HG03469 (cell line): ENCODE measurements around the gene ACTN4.

Experiments used
- ATAC-seq: cut with Tn5 transposase; IDR thresholded peaks from one replicate; pipeline ENCODE4 v1.9.1; 2021; ENCODE audit warnings: mild to moderate bottlenecking, moderate library complexity, moderate number of reproducible peaks; ENCODE audit not compliant: unreplicated experiment

Gene ACTN4

GRCh38 chr19:38693380-38694223, 46.2 kb downstream of the ACTN4 start:
- ATAC-seq: no peak

DNA sequence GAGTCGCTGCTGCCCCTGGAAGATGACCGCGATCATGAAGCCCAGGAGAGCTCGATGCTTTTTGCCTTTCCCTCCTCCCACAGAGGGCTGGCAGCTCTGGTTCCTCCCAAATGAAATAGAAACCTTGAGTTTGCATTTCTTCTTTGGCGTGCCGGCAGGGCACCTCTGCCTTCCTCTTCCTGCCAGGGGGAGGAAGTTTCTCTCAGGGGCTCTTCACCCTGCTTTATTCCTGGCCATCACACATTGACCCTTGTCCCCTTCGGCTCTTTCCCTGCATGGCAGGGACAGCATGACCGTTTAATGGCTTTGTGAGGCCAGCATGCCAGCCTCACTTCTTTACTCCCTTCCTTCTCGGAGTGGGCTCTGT, 47.9 kb downstream of the ACTN4 start:
- ATAC-seq: no peak

DNA sequence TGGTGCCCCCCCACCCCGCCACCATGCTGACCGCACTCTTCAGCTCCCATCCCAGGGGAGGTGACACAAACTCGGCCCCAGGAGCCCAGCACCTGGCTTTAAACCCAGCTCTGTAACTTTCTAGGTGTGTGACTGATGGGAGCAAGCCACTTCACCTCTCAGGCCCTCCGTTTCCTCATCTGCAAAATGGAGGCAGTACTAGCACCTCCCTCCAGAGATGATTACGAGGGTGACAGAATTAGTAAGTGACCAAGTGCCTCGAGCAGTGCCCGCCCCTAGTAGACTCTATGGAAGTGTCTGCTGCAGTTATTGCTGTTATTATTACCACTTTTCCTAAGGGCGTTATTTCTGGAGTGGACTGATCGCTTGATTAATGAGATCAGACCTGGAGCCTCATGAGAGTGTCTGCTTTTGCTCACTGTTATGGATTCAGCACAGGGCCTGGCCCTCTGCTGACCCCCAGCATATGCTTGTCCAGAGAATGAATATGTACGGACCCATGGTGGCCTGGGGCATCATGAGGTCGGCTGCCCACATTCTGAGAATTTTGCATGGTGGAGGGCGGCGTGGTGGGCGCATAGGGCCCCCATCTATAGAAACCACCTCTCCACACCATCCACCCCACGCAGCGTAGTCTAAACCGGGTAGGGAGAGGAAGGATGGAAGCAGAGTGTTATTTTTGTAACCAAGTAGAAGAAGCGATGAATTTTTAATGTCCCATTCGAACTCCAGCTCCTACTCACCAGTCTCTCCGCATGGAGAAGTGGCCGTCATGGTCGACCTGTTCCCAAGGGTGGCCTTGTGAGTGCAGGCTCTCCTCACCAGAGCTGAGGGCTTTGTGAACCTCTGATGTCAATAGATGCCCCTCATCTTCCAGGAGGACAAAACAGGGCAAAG, 48.6 kb downstream of the ACTN4 start:
- ATAC-seq: no peak

GRCh38 chr19:38696729-38697055, 49.2 kb downstream of the ACTN4 start:
- no peak for ATAC-seq

GRCh38 chr19:38697197-38697596, 49.7 kb downstream of the ACTN4 start:
- no peak for ATAC-seq

DNA sequence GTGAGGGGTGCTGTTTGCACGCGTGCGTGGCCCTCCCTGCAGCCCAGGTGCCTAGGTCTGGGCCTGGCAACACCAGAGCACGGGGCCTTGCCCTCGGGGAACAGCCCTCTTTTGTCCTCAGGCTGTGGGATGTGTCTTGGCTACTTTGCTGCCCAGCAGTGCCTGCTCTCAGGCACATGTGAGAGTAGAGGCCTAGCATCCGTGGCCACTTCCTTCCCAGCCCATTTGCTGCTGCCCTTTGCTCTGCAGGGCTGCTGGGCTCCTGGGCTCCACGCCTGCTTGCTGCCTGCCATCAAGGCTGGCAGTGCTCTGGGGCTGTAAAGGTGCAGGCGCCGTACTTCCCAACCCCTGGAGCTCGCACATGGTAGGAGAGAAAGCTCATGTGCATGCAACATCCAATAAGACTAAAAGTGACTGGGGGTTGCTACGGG, 50.2 kb downstream of the ACTN4 start:
- ATAC-seq: no peak

- ATAC-seq: no peak
Measured at GRCh38 chr19:38698225-38699026, 51.0 kb downstream of the ACTN4 start.

DNA sequence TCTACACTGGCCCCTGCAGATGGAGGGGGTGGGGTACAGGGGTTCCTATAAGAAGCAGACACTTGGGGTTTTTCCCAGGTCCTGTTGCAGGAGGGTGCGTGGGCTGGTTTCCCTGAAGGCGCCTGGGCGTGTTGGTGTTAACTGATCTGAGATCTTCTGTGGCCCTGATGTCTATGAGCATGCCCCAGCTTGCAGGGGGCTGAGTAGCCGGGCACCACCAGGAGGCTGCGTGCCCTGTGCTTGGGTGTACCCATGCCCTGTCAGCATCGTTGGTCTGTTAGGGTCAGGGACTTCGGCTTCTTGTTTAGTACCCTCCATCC, 51.5 kb downstream of the ACTN4 start:
- no peak for ATAC-seq

DNA sequence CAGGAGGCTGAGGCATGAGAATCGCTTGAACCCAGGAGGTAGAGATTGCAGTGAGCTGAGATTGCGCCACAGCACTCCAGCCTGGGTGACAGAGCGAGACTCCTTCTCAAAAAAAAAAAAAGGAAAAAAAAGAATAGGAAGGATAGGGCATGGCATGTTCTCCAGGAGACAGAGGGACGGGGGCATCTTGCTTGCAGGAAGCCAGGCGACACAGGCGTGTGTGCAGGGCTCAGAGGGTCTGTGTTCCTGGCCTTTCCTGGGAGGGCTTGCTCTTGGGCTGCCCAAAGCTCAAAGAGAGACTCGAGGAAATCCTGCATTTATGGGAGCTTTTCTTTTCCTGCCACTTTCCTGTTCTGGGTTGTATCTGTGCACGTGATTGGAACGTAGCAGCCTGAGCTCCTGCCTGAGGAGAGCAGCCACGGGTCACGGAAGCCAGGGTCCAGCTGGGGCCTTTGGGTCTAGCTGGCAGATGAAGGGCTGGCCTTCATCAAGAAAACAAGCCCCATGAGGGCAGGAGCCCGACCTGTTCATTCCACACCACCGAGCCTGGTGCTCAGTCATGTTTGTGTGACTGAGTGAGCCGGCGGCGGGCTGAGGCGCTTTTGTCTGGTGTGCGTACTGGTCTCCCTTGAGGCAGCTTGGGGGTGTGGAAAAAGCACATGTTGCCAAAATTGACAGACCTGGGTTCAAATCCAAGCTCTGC, 52.3 kb downstream of the ACTN4 start:
- ATAC-seq: no peak

GRCh38 chr19:38700350-38700901, 53.0 kb downstream of the ACTN4 start:
- no peak for ATAC-seq

- ATAC-seq: no peak
Measured at GRCh38 chr19:38700902-38701454, 53.5 kb downstream of the ACTN4 start.

GRCh38 chr19:38701455-38702063, 54.1 kb downstream of the ACTN4 start:
- ATAC-seq: no peak

DNA sequence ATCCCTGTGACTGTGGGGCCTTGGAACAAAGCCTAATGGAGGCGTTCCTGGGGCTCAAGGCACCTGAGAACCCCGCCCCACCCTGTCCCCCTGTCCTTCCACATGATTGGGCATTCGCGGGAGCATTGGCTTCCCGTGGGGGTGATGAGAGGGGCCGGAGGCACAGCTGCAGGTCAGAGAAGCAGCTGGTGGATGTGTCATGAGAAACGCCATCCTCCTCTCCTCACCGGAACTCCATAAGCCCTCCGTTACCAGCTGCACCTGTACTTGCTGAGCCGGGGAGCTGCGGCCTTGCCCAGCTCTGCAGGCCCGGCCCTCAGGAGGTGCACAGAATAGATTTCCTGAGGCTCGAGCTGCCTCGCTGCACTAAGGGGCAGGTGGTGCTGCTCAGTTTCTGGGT, 54.8 kb downstream of the ACTN4 start:
- no peak for ATAC-seq

DNA sequence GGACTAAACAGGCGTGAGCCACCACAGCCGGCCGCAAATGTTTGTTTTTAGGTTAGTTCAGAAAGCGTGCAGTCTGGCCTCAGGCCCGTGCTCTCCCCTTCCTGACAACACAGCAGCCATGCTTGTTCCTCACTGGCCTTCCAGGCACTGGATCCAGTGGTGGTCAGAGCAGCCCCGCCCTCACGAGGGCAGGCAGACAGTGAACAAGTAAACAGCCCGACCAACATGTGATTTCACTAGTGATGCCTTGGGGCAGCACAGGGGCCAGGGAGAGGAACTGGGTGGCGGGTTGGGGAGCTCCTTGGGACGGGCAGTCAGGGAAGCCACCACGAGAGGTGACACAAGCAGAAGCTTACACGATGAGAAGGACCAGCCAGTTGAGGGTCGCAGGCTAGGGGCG, 56.1 kb downstream of the ACTN4 start:
- no peak for ATAC-seq

DNA sequence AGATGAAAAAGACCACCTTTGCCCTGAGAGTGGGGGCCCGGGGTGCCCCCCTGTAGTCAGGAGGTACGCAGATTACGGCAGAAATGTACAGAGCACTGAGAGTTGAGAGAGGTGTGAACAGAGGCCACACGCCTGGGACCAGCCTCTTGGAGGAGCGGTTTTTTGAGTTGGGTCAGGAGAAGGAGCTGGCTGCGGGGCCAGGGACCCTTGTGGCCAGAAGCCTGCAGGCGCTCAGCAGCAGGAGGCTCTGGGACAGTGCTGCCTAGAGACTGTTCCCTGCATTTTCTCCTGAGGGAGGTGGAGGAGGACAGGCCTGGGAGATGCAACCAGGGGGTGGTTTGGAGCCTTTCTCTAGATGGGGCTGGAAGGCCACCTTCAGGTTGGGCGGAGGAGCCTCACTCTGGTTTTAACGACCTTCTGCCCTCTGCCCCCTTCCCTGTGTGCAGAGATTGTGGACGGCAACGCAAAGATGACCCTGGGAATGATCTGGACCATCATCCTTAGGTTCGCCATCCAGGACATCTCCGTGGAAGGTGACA, 57.1 kb downstream of the ACTN4 start:
- no peak for ATAC-seq

DNA sequence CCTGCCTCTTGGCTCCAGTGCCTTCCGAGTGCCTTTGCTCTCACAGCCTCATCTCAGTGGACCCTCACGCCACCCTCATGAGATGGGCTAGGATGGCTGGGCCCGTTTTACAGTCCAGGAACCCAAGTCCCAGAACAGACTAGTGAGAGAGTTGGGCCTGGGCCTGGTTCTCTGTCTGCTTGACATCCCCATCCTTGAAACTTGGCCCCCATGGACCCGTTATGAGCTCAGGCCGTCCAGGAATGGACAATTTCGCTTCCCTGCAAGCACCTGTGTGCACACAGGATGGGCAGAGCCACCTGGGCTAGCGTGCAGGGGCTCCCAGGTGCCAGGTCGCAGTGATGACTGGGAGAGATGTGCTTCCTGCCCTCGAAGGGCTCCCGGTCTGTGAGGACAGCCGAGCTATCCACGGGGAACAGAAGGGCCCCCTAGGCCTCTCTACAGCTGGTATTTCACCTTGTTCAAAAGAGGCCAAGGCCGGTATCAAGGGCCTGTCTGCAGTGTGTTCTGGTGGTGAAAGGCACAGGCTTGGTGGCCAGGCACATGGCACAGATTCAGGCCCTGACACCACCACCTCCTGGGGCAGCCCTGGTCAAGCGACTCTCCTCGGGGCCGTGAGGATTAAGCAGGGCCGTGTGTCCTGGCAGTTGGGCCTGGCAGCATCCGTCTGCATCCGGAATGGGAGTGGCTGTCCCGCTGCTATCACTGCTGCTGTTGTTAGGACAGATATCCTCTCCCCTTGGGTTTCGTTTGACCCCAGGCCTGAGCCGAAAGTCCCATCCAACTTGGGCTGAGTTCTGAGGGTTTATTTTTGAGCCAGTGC, 58.0 kb downstream of the ACTN4 start:
- no peak for ATAC-seq

- no peak for ATAC-seq
Measured at GRCh38 chr19:38706792-38707511, 59.5 kb downstream of the ACTN4 start.

GRCh38 chr19:38707512-38708114, 60.2 kb downstream of the ACTN4 start:
- ATAC-seq: no peak
